ENCODE results near the gene MIPOL1. TPM values are rescaled to one million over a fixed set of nuclear protein-coding genes. Genes with fewer than 3 reads are reported as not detected.

MIPOL1 gene
- total RNA-seq, 1 donor from 2014 or later: 11.3 TPM

- DNase-seq (ENCODE audit: low read depth): no peak
Measured at GRCh38 chr14:37384870-37385596, 187.3 kb downstream of the MIPOL1 start.

GRCh38 chr14:37397157-37397940 is 199.6 kb downstream of the MIPOL1 start:
- DNase-seq (ENCODE audit: low read depth): peak; percentile 65

GRCh38 chr14:37397941-37398215 is 200.1 kb downstream of the MIPOL1 start:
- DNase-seq (ENCODE audit: low read depth): no peak

- no peak for DNase-seq (ENCODE audit: low read depth)
Measured at GRCh38 chr14:37399517-37399916, 201.8 kb downstream of the MIPOL1 start.

GRCh38 chr14:37401093-37401492 is 203.4 kb downstream of the MIPOL1 start:
- no peak for DNase-seq (ENCODE audit: low read depth)

- DNase-seq (ENCODE audit: low read depth): no peak
Measured at GRCh38 chr14:37403626-37404025, 205.9 kb downstream of the MIPOL1 start.

GRCh38 chr14:37406095-37406494 is 208.4 kb downstream of the MIPOL1 start:
- DNase-seq (ENCODE audit: low read depth): no peak

GRCh38 chr14:37411079-37411735 is 213.5 kb downstream of the MIPOL1 start:
- no peak for DNase-seq (ENCODE audit: low read depth)

GRCh38 chr14:37413050-37413449 is 215.3 kb downstream of the MIPOL1 start:
- no peak for DNase-seq (ENCODE audit: low read depth)

GRCh38 chr14:37413504-37414003 is 215.8 kb downstream of the MIPOL1 start:
- no peak for DNase-seq (ENCODE audit: low read depth)

GRCh38 chr14:37416264-37416663 is 218.5 kb downstream of the MIPOL1 start:
- DNase-seq (ENCODE audit: low read depth): no peak

GRCh38 chr14:37417151-37417550 is 219.4 kb downstream of the MIPOL1 start:
- no peak for DNase-seq (ENCODE audit: low read depth)

GRCh38 chr14:37417833-37418232 is 220.1 kb downstream of the MIPOL1 start:
- DNase-seq (ENCODE audit: low read depth): no peak

GRCh38 chr14:37420622-37421021 is 222.9 kb downstream of the MIPOL1 start:
- no peak for DNase-seq (ENCODE audit: low read depth)

- DNase-seq (ENCODE audit: low read depth): no peak
Measured at GRCh38 chr14:37422319-37422718, 224.6 kb downstream of the MIPOL1 start.

GRCh38 chr14:37422748-37423147 is 225.0 kb downstream of the MIPOL1 start:
- DNase-seq (ENCODE audit: low read depth): no peak

- DNase-seq (ENCODE audit: low read depth): no peak
Measured at GRCh38 chr14:37428954-37429353, 231.2 kb downstream of the MIPOL1 start.

GRCh38 chr14:37429618-37430017 is 231.9 kb downstream of the MIPOL1 start:
- DNase-seq (ENCODE audit: low read depth): no peak

GRCh38 chr14:37434867-37435266 is 237.1 kb downstream of the MIPOL1 start:
- no peak for DNase-seq (ENCODE audit: low read depth)

- no peak for DNase-seq (ENCODE audit: low read depth)
Measured at GRCh38 chr14:37436519-37436918, 238.8 kb downstream of the MIPOL1 start.

GRCh38 chr14:37437490-37437889 is 239.8 kb downstream of the MIPOL1 start:
- no peak for DNase-seq (ENCODE audit: low read depth)

GRCh38 chr14:37438444-37438843 is 240.7 kb downstream of the MIPOL1 start:
- no peak for DNase-seq (ENCODE audit: low read depth)
